GM23248 (cell line): ENCODE results near the gene PSMB10. TPM values are rescaled to one million over a fixed set of nuclear protein-coding genes. Genes with fewer than 3 reads are reported as not detected.

ENCODE experiments used
- DNase-seq: peaks from one replicate; pipeline ENCODE4 v3.0.0-alpha.2; 2015
- H2AFZ ChIP-seq: fragments of 200-600 bp; sonication (generic); 2 replicates; pipeline ENCODE4 v1.6.1; 2016; ENCODE audit warnings: antibody characterized with exemption
- H3F3A ChIP-seq: fragments of 200-600 bp; sonication (generic); 2 replicates; pipeline ENCODE4 v1.6.1; 2016; ENCODE audit warnings: mild to moderate bottlenecking, antibody characterized with exemption, mixed run types; ENCODE audit not compliant: insufficient read depth
- H3K27ac ChIP-seq: fragments of 200-600 bp; sonication (generic); 2 replicates; pipeline ENCODE4 v1.5.1; 2016; ENCODE audit warnings: mild to moderate bottlenecking
- H3K27me3 ChIP-seq: fragments of 200-600 bp; sonication (generic); replicated peaks from 2 replicates; pipeline ENCODE4 v1.6.1; 2016; ENCODE audit warnings: mild to moderate bottlenecking; ENCODE audit not compliant: insufficient read depth
- H3K36me3 ChIP-seq: fragments of 200-600 bp; sonication (generic); 2 replicates; pipeline ENCODE4 v1.6.1; 2016; ENCODE audit warnings: low read depth, mild to moderate bottlenecking
- H3K4me1 ChIP-seq: fragments of 200-600 bp; sonication (generic); 2 replicates; pipeline ENCODE4 v1.6.1; 2016; ENCODE audit warnings: mild to moderate bottlenecking; ENCODE audit not compliant: insufficient read depth
- H3K4me2 ChIP-seq: fragments of 200-600 bp; sonication (generic); one replicate; pipeline ENCODE4 v1.6.1; 2016; ENCODE audit warnings: mild to moderate bottlenecking; ENCODE audit not compliant: unreplicated experiment
- H3K4me3 ChIP-seq: fragments of 200-600 bp; sonication (generic); 2 replicates; pipeline ENCODE4 v1.5.1; 2016; ENCODE audit warnings: mild to moderate bottlenecking
- H3K79me2 ChIP-seq: fragments of 200-600 bp; sonication (generic); 2 replicates; pipeline ENCODE4 v1.6.1; 2016; ENCODE audit warnings: mild to moderate bottlenecking; ENCODE audit not compliant: insufficient read depth
- H3K9ac ChIP-seq: fragments of 200-600 bp; sonication (generic); 2 replicates; pipeline ENCODE4 v1.6.1; 2016; ENCODE audit warnings: mild to moderate bottlenecking
- H3K9me2 ChIP-seq: fragments of 200-600 bp; sonication (generic); 2 replicates; pipeline ENCODE4 v1.6.1; 2016; ENCODE audit warnings: mixed run types, mild to moderate bottlenecking, moderate library complexity; ENCODE audit not compliant: insufficient read depth
- H3K9me3 ChIP-seq: fragments of 200-600 bp; sonication (generic); one replicate; pipeline ENCODE4 v1.6.1; 2017; ENCODE audit warnings: low read depth
- H4K20me1 ChIP-seq: fragments of 200-600 bp; sonication (generic); 2 replicates; pipeline ENCODE4 v1.6.0; 2016; ENCODE audit not compliant: insufficient read depth
- EZH2 ChIP-seq: fragments of 200-600 bp; sonication (generic); IDR thresholded peaks from 2 replicates; pipeline ENCODE4 v1.6.1; 2018; ENCODE audit warnings: antibody characterized with exemption, mild to moderate bottlenecking; ENCODE audit not compliant: insufficient read depth, poor library complexity, severe bottlenecking
- EZH2phosphoT487 ChIP-seq: fragments of 200-600 bp; sonication (generic); IDR thresholded peaks from 2 replicates; pipeline ENCODE4 v1.6.1; 2018; ENCODE audit warnings: antibody characterized with exemption, moderate library complexity, mild to moderate bottlenecking, low read depth; ENCODE audit not compliant: insufficient read depth
- WGBS, 2 experiments: methylation state at CpG; one replicate each; pipeline ENCODE4 v1.1.6; 2015 to 2017; ENCODE audit warnings: low lambda C conversion rate in 2 of 2, low coverage in 1 of 2; ENCODE audit errors: missing lambda C conversion rate in 2 of 2; 5-methylcytosine and 5-hydroxymethylcytosine counted together
- in situ Hi-C: fragments of 300-500 bp; cut with MboI; formaldehyde crosslinking; loops from 2 replicates; pipeline ENCODE4 v1.15.0; 2020
- polyA plus RNA-seq: library from polyadenylated mRNA; unstranded; fragments of >200 nt; fragmentation: Nextera tagmentation; extraction: Ambion mirVana; gene quantifications from 2 replicates; pipeline ENCODE4 v1.2.1, GENCODE V29; 2016
- total RNA-seq: library from RNA; depleted of rRNA; stranded (reverse); fragments of >200 nt; shearing (Covaris generic); gene quantifications from 2 replicates; pipeline ENCODE4 v1.2.3, GENCODE V29; 2014

The PSMB10 gene
- total and polyA plus RNA-seq, 2 experiments from 2014 or later = 18.9 to 55.1 TPM

DNA sequence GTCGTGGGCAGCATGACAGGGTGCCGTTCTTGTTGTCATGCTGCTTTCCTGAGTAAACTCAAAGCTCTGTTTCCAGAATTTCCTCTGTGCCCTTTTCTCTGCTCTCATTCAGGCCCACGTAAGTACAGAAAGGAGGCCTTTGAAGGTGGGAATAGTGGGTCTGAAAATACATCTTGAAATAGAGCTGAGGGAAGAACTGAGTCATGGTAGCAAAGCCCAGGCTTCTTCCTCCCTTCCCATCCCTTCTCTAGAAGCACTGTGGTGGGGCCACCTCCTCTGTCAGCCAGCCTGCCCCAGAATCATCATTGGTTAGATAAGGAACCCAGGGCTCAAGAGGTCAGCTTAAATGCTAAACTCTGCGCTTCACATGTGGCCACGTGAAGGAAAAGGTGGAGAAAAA, 14.4 kb downstream of the PSMB10 start:
- in situ Hi-C loops = loop anchor here (10.0 kb wide), 1 partner anchor 107 kb away; no protein-coding TSS in a partner anchor
- Histone ChIP-seq H3K27ac (no peak overlapping the region), H3K79me2 (peaks cover 51% of the 10 kb centered on the region), H2AFZ (no peak overlapping the region), H3K4me3 (no peak overlapping the region), H3K9me3 (no peaks in the 10 kb centered on the region), H3K4me1 (peaks cover 11% of the 10 kb centered on the region), H4K20me1 (peaks cover 16% of the 10 kb centered on the region; the same call in 1 of the 2 replicates), H3K4me2 (no peak overlapping the region), H3K9me2 (no peaks in the 10 kb centered on the region), H3F3A (peaks cover 12% of the 10 kb centered on the region), H3K36me3 (no peaks in the 10 kb centered on the region), H3K27me3 (no peaks in the 10 kb centered on the region), H3K9ac (no peak overlapping the region)
- 86 to 91% methylated on average over 5 of the region's 5 CpGs for WGBS, 2 experiments
- no peak for TF ChIP-seq EZH2
- TF ChIP-seq EZH2phosphoT487 = no peak
- DNase-seq = no peak

DNA sequence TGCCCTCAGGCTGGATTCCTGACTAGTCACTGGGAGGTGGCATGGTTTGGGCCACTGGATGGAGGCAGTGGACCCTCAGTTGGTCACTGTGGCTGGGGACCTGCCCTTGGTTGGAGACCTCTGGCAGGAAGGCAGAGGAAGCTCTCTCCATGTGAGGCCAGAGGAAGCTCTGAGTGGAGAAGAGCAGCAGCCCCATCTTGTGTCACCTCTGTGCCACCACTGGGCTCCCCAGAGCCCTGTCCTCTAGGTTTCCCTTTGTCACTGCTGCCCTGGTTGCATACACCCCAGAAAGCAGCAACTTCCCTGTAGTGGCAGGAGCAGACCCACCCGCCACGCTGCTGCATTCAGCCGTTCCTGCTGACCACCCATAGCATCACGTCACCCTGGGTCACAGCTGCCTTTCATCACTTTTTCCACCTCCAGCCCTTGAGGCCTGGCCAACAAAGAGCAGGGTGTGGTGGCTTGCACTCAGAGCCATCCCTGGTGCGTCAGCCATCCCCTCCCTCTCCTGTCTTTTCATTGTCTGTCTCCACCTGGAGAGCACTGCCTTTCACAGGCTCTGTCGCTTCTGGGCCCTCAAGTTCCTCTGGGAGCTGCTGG, 16.9 kb downstream of the PSMB10 start:
- H3K27me3 ChIP-seq = no peaks in the 10 kb centered on the region
- TF ChIP-seq EZH2 (no peak), EZH2phosphoT487 (no peak)
- H3K79me2 ChIP-seq = peaks cover 60% of the 10 kb centered on the region
- no peak overlapping the region for H3K9ac ChIP-seq
- in situ Hi-C loops = loop anchor here (10.0 kb wide), 1 partner anchor 105 kb away; no protein-coding TSS in a partner anchor
- H3F3A ChIP-seq = peaks cover 29% of the 10 kb centered on the region
- H3K4me3 ChIP-seq = no peak overlapping the region
- H3K36me3 ChIP-seq = no peaks in the 10 kb centered on the region
- no peak overlapping the region for H2AFZ ChIP-seq
- peaks cover 16% of the 10 kb centered on the region; the same call in 1 of the 2 replicates for H4K20me1 ChIP-seq
- whole genome bisulfite sequencing, 2 experiments = 51 to 56% methylated on average over 6 of the region's 6 CpGs
- H3K4me1 ChIP-seq = peaks cover 15% of the 10 kb centered on the region
- DNase-seq = peak; percentile 52
- H3K27ac ChIP-seq = no peak overlapping the region
- no peaks in the 10 kb centered on the region for H3K9me3 ChIP-seq
- no peaks in the 10 kb centered on the region for H3K9me2 ChIP-seq
- no peak overlapping the region for H3K4me2 ChIP-seq

DNA sequence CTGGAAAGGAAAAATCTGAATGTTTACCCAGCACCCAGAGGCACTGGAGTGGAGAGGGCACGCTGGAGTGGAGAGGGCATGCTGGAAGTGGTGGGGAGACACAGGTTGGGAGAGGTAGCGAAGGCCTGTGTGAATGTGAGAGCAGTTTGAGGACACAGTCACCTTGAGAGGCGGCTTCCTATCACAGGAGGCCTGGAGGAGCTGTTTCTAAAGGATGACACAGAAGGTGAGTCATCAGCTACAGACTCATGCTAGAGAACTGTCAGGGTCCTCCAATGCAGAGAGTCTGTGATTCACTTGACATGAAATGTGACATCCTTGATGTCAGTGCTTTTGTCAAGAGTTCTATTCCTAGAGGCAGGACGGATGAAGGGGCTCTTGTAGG, 18.8 kb downstream of the PSMB10 start:
- Histone ChIP-seq H3K4me1 (peaks cover 15% of the 10 kb centered on the region), H3K4me2 (peak overlapping the region; percentile 42), H3K36me3 (no peaks in the 10 kb centered on the region), H3K9me3 (no peaks in the 10 kb centered on the region), H2AFZ (no peak overlapping the region), H3K9me2 (no peaks in the 10 kb centered on the region), H3K27ac (peak overlapping the region; percentile 68), H3F3A (peaks cover 29% of the 10 kb centered on the region), H3K79me2 (peaks cover 70% of the 10 kb centered on the region), H3K9ac (peak overlapping the region; percentile 21), H3K27me3 (no peaks in the 10 kb centered on the region), H4K20me1 (peaks cover 16% of the 10 kb centered on the region; the same call in 1 of the 2 replicates), H3K4me3 (no peak overlapping the region)
- peak; percentile 97 for DNase-seq
- TF ChIP-seq EZH2 = no peak
- no peak for TF ChIP-seq EZH2phosphoT487
- in situ Hi-C loops = no loop called here
- WGBS, 2 experiments = 28 to 31% methylated on average over 4 of the region's 4 CpGs

DNA sequence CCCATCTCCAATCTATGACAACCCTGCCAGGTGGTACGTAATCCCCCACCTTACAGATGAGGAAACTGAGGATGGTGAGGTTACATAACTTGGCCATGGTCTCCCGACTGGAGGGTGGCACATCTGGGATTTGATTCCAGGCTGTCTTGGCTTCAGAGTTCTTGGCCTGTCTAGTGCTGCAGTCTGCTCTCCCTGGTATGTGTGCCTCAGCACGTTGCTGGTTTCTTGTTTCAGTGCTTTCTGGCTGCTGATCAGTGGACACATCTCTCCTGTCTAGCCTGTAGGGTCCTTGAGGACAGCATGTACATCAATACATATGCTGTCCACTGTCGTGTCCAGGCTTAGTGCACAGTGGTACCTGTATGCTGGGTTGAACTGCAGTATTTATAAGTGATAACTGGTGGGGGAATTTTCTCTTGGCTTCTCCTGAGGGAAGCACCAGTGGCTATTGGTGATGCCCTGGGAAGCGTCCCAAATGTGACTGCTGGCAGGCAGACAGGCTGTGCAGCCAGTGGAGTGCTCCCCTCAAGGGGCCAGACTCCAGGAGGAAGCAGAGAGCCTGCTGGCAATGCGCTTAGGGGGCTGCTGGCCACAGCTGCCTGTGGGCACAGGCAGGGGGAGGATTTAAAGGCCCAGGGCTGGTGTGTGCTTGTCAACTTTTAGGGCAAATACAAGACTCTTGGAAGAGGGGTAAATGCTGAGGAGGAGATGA, 19.4 kb downstream of the PSMB10 start:
- Histone ChIP-seq H3K9me3 (no peaks in the 10 kb centered on the region), H3K4me1 (peaks cover 15% of the 10 kb centered on the region), H3K79me2 (peaks cover 70% of the 10 kb centered on the region), H3K4me2 (peak overlapping the region; percentile 42), H3K27me3 (no peaks in the 10 kb centered on the region), H3K36me3 (no peaks in the 10 kb centered on the region), H3K4me3 (no peak overlapping the region), H3K9ac (peak overlapping the region; percentile 21), H3F3A (peaks cover 29% of the 10 kb centered on the region), H2AFZ (no peak overlapping the region), H4K20me1 (peaks cover 16% of the 10 kb centered on the region; the same call in 1 of the 2 replicates), H3K9me2 (no peaks in the 10 kb centered on the region), H3K27ac (peak overlapping the region; percentile 68)
- in situ Hi-C loops = no loop called here
- peak; percentile 52 for DNase-seq
- no peak for TF ChIP-seq EZH2
- WGBS, 2 experiments = 20 to 22% methylated on average over 6 of the region's 6 CpGs
